Fibroblast of skin of right quadriceps (primary cell): Measurements from ENCODE around the gene PAK6.

Source experiments
- DNase-seq: peaks from one replicate; pipeline ENCODE4 v3.0.0-alpha.2; 2013

The PAK6 gene

DNA sequence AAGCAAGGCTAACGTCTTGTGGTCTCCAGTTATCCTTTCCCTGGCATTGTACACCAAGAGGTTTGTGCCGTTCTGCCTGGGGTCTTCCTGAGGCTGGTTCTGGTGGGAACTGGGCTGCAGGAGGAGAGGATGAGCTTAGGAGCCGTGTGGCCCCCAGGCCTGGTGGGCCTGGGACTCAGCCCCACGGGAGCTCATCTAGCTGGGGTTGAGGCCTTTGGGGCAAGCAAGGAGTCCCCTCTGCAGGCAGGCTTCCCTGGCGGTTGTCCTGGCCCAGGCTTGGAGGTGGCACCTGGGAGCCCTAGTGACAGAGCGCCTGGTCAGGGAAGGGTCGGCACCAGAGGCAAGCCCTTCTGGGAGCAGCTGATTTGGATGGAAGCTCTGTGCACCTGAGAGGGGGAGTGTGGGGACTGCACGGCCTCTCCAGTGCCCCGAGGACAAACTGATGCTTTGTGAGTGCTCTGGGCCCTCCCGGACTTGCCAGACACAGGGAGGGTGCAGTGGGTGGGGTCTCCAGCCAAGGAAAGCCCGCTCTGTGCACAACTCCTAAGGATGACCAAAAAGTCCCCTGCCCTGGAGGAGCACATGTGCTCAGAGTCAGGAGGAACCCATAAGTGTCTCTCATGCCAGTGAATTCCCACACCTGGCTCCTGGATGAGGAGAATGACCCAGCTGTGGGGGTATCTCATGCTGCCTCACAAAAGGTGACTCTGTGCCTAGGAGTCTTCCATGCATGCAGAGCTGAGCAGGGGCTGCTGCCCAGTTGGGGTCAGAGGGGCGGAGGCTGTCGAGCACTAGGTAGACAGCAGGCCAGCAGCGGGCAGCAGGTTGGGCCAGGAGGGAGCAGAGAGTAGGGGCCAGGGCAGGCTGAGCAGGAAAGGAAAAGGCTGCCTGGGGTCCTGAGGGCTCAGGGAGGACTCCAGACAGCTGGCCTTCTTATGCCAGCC lies 2.7 kb downstream of the PAK6 start:
- no peak for DNase-seq

GRCh38 chr15:40242213-40242599 lies 3.3 kb downstream of the PAK6 start:
- DNase-seq, result no peak

DNA sequence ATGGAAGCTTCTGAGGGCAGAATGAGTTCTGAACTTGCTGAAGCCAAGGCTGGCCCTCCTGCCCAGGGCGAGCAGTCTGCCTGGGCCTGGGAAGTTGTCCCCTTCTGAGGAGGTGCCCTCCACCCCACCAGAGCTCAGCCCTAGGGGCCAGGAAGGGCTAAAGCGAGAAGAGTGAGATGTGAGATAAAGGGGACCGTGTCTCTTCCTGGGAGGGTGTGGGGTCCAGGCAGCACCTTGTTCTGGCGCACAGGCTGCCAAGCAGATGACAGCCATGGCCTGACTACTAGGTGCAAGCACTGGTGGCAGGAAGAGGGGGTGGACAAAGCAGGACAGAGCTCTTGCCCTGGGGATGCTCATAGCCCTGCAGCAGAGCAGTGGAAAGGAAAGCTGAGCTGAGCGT lies 3.7 kb downstream of the PAK6 start:
- DNase-seq, result no peak

DNA sequence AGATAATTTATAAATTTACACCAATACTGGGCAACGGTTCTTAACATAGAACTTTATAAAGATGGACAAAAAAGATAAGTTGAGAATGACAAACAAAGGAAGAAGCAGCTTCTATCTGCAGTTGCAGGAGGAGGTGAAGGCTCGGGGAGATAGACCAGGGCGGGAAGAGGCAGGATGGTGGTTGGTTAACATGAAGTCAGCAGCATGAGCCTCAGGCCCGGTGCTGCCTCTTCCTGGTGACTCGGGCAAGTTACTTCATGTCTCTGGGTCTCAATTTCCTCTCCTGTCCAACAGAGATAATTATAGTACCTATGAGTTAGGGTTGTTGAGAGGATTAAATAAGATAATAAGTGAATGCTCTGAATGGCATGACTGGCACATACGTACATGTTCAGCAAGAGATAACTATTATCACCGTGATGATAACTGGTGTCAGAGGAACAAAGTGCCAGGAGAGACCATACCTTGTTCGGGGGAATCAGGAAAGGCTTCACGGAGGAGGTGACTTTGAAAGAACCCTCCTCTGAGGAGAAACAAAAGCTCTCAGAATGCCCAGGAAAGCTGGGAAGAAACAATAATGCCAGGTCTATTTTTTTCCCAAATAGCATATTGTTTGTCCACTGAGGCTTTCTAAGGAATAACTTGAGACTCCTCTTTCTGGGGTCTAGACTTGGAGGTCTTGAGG lies 4.4 kb downstream of the PAK6 start:
- DNase-seq, result no peak

DNA sequence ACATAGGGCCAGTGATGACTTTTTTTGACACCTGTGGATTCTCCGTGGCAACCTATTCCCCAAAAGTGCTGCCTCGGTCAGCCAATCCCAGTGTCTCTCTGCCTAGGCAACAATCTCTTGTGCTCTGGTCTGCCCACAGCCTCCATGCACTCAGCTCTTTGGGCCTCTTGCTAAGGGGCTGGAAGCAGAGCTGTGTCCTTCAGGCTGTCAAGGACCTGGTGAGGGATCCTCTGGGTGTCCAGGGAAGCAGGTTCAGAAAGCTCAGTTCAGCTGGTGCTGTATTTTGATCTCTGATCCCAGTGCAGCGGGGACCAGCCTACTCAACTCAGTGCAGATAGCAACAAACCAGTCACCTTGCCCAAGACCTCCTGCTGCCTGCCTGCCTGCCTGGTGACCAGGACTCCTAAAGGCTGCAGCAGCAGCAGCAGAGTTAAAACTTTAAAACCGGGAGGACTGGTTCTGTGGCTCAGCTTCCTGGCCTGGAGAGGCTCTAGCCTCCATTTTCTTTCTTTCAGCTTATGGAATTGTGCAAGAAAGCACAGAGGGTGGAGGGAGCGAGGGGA lies 6.2 kb downstream of the PAK6 start:
- no peak for DNase-seq

DNA sequence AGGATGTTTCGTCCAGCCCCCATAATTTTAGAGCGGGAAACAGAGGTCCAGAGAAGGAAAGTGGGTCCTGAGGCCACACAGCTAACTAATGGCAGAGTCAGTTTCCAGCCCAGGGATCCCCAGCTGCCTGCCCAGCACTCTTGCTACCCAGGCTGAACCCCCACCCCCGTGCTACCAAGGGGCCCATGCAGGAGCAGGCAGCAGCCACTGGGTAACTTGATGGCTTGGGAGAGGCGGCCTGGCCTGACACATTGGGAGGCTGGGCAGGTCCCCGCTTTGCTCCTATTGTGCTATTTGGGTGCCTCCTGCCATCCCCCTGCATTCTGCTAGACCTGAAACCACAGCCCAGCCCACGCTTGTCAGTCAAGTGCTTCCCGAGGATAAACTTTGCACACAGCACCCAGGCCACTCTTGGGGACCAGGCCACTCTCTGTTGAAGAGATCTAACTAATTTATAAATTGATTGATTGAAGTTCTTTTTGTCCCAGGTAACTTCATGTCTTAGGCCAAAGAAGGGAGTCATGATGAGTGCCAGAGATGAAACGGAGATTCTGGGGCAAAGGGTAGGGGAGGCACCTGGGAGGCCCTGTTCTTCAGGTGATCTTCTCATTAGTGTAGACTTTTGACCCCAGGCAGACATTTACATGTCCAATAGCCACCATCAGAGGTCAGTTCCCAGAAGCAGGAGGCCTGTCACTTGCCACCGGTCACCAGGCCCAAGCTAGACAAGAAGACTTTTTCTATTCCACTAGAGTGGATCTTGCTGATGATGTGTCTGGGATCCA lies 7.0 kb downstream of the PAK6 start:
- no peak for DNase-seq

DNA sequence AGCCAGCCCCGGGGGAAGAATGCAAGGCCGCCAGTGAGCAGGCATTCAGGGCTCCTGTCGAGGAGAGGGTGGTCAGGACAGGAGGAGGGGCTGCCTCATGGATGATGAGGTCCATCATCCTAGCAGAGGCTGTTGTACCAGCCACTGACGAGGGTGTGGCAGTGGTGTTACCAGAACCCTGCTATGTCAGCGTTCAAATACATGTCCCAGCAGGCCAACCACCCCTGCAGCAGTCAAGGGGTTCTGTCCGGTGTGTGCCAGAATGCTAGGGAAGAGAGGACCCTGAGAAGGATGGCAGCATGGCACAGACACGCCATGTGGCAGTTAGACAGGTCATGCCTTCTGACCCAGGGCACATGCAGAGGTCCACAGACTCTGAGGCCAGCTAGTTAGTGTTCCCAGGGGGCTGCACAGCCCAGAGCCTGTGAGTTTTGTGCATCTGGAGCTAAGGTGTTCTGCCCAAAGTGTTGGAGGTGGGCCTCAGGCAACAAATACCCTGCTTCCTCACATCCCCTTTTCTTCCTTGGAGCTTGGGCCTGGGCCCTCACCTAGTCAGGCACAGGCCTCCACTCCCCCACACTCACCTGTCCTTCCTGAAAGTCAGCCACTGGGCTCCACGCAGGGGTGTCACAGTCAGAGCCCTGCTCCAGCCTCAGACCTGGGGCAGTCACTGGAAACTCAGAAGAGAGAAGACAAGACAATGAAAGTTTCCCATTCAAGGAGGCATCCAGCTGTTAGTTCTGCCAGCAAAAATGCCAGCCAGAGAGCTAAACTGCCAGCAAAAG lies 7.8 kb downstream of the PAK6 start:
- DNase-seq, result no peak

GRCh38 chr15:40247406-40247971 lies 8.6 kb downstream of the PAK6 start:
- DNase-seq, result no peak

GRCh38 chr15:40248006-40248783 lies 9.3 kb downstream of the PAK6 start:
- no peak for DNase-seq

DNA sequence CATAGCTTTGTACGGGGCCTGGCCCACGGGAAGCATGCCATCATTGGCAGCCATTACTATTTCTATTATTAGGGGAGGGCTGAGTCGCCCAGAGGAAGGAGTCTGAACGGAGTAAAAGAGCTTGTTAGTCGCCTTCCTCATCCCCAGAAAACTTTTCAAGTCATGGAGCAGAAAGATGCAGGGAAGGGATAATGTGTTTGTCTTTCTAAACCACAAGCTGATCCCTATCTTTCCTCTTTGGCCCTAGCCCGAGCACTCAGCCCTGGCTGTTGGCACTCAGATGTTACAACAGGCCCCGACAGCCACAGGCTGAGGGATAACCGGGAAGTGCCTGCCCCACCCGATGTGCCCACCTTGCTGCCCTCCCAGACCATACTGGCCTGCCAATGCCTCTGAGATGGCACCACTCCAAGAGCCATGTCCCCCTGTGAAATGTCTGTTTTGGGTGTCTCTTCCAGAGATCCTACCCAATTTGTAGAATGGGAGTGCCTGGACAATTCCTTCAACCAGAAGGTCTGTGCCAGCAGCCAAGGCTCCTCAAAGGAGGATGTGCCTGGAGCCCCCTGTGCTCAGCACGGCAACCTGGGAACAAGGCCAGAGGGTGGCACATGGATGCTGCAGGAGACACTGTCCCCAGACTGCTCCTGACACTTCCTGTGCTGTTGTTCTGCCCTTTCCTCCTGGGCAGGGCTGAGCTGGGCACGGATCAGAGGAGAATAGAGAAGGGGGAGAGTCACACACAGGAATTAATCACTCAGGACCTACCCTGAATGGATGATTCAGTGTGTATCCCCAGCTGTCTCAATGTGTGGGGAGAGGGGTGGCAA lies 10.8 kb downstream of the PAK6 start:
- DNase-seq, result peak; percentile 42

- no peak for DNase-seq
Measured at GRCh38 chr15:40250304-40250656, 11.4 kb downstream of the PAK6 start.

DNA sequence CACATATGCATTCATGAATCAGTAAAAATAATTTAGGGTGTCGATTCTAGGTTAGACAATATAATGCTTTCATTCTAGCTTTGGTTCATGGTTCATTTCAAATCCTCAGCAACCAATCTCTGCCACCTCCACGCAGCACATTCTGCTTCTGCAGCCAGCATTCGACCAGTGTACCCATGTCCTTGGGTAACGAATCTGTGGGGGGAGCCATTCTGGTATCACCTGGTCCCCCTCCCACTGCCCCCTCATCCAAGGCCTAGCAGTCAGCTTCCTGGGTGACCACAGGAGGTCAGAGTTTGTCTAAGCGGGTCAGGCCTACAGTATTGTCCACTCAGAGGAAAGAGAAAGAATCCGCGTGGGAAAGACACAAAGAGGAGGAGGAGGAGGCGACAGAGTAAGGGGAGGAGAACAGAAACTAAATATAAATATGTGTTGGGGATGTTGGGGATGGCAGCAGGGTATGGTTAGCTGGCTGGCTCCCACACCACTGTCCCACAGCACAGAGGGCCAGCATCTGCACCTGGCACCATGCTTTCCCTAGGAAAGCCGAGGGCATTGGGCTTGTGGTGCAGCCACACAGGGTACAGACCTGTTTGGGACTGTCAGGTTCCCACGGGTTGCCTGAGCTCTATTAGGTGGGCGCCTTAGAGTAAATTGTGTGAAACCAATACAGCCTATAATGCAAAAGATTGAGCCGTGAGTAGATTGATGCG lies 12.1 kb downstream of the PAK6 start:
- DNase-seq, result no peak

DNA sequence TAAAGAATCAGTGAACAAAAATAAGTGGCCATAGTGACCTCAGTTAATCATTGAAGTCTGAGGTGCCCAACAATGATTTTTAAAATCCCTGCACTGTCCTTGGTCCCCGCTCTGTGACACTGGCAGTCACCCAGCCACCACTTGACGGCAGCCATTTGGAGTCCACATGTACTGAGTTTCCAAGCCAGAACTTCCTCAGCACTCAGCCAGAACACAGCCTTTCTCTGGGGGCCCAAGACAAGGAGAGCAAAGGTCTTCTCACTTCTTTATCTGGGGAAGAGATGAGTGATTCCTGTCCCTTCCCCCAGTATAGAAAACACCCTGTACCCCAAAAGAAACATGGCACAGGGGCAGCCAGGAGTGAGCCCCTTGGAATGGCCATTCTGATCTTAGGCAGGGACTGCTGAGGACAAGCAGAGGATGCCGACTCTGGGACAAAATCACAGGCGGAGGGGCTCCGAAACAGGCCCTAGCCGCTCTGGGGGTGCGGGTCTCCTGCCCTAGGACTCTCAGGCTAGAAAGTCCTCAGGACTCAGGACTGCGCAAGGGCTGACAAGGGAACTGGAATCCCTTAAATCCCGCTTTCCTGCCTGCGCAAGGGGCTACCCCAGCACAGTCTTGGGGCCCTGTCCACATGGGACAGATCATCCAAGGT lies 12.8 kb downstream of the PAK6 start:
- no peak for DNase-seq

DNA sequence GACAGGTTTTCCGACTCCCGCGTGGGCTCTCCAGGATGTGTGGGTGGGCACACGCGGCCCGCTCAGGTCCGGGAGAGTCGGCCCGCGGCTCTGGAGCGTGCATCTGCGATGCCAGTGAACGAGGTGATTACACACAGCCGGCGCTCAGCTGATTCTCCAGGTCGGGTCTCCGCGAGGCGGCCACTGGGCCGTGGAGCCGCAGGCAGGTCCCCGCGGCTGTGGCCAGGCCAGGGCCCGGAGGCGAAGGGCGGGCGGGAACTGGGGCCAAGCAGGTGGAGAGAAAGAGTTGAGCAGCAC lies 13.2 kb downstream of the PAK6 start:
- DNase-seq, result no peak

- DNase-seq, result no peak
Measured at GRCh38 chr15:40252438-40253166, 13.7 kb downstream of the PAK6 start.

GRCh38 chr15:40253167-40253790 lies 14.4 kb downstream of the PAK6 start:
- DNase-seq, result no peak

DNA sequence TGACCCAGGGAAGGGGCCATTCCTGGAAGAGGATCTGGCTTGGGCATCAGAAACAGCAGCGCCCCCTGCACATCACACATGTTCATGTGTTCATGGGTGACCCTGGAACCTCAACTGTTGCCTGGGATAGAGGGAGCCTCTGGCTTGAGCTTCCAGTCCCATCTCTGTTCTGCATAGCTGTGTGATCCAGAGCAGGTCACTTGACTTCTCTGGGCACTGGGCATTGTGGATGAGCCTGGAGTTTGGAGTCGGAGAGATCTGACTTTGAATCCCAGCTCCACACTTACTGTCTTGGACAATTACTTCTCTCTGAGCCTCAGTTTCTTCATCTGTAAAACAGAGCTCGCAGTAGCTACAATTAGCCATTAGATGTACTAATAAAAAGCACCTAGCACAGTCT lies 15.6 kb downstream of the PAK6 start:
- no peak for DNase-seq

- no peak for DNase-seq
Measured at GRCh38 chr15:40255033-40255432, 16.2 kb downstream of the PAK6 start.
